HepG2 (cell line): ENCODE results near the gene CAPRIN1. TPM values are rescaled to one million over a fixed set of nuclear protein-coding genes. Genes with fewer than 3 reads are reported as not detected.

Experiments
- NFRKB ChIP-seq: fragments of 450-650 bp; IDR thresholded peaks from 2 replicates; pipeline ENCODE4 v1.6.1; 2017
- ZBTB40 ChIP-seq, 2 experiments: fragments of 450-650 bp in 1 of 2; sonication (generic) in 1 of 2; formaldehyde crosslinking in 1 of 2; IDR thresholded peaks; 2 replicates each; pipeline versions ENCODE4 v1.6.1 to v1.8.0; 2016 to 2022; ENCODE audit warnings: antibody characterized with exemption in 1 of 2, mild to moderate bottlenecking in 1 of 2, missing genetic modification reagents in 1 of 2
- polyA plus RNA-seq, 8 experiments: library from polyadenylated mRNA; depleted of rRNA in 3 of 8; stranded (reverse) in 7 of 8; unstranded in 1 of 8; fragments of >200 nt; fragmentation: Illumina TruSeq in 4 of 8; extraction: Trizol in 4 of 8; gene quantifications; 2 replicates each; pipeline versions ENCODE4 v1.2.1 to v1.2.3, GENCODE V29; 2011 to 2016; ENCODE audit warnings: low read depth in 4 of 8, missing spikeins in 1 of 8, mixed read lengths in 1 of 8; ENCODE audit not compliant: insufficient read depth in 1 of 8
- total RNA-seq, 5 experiments: library from RNA; depleted of rRNA; stranded (reverse); fragments of >200 nt; fragmentation: Illumina TruSeq; extraction: Trizol; gene quantifications; 2 replicates each; pipeline ENCODE4 v1.2.3, GENCODE V29; 2016; ENCODE audit warnings: low read depth in 1 of 5

CAPRIN1 gene
- total and polyA plus RNA-seq, 2 of the 13 experiments (the other 11 are each of a cell fraction or from before 2014, with no cell fraction given) = 114 to 162 TPM

- no peak for TF ChIP-seq ZBTB40 (IDR thresholded peaks at IDR 0.05)
- no peak for TF ChIP-seq ZBTB40 (CRISPR knock-in tag; IDR thresholded peaks at IDR 0.05)
- no peak for TF ChIP-seq NFRKB
Measured at GRCh38 chr11:34026432-34026831, 25.1 kb upstream of the CAPRIN1 start (continued).
